Natural killer cell (primary cell): Measurements from ENCODE around the gene PRSS22. TPM values are rescaled to one million over a fixed set of nuclear protein-coding genes. Genes with fewer than 3 reads are reported as not detected.
A peak's percentile ranks its signal among the peaks of the same experiment; 100 is the strongest.
"Not testable (repeated sequence)": the region's sequence is repeated elsewhere in the genome, so short reads cannot be mapped to it uniquely, and the experiment has no call there.

Source experiments
- ATAC-seq, 3 donors: fragments of 150-1000 bp in 2 of 3; fragments of 200-7000 bp in 1 of 3; cut with Tn5 transposase; 1 replicate in 1 of 3; 2 replicates in 2 of 3; pipeline ENCODE4 v1.10.0; 2021; ENCODE audit warnings: mild to moderate bottlenecking in 2 of 3, moderate library complexity in 2 of 3
- DNase-seq, 2 donors: peaks; one replicate each; pipeline versions ENCODE4 v3.0.0 to v3.0.0-alpha.2; 2013 to 2021; ENCODE audit warnings: mixed read lengths in 1 of 2
- H3K27ac ChIP-seq: one replicate; pipeline ENCODE4 v1.5.1; 2013; ENCODE audit warnings: mild to moderate bottlenecking, low read length
- H3K27me3 ChIP-seq: one replicate; pipeline ENCODE4 v1.6.1; 2013; ENCODE audit warnings: low read length; ENCODE audit not compliant: control insufficient read depth, insufficient read depth
- H3K36me3 ChIP-seq: one replicate; pipeline ENCODE4 v1.6.1; 2013; ENCODE audit warnings: low read length; ENCODE audit not compliant: control insufficient read depth, insufficient read depth
- H3K4me1 ChIP-seq: one replicate; pipeline ENCODE4 v1.6.1; 2013; ENCODE audit warnings: low read length; ENCODE audit not compliant: control insufficient read depth, insufficient read depth
- H3K4me3 ChIP-seq: one replicate; pipeline ENCODE4 v1.5.1; 2013; ENCODE audit warnings: low read length
- H3K9me3 ChIP-seq: one replicate; pipeline ENCODE4 v1.6.1; 2013; ENCODE audit warnings: low read length; ENCODE audit not compliant: control insufficient read depth, insufficient read depth
- H3K27ac Mint-ChIP-seq, 2 donors: one replicate each; pipeline ENCODE4 v1.8.0; 2022; ENCODE audit warnings: mild to moderate bottlenecking in 2 of 2, mixed read lengths in 2 of 2, moderate library complexity in 1 of 2
- H3K27me3 Mint-ChIP-seq, 2 donors: one replicate each; pipeline ENCODE4 v1.8.0; 2022; ENCODE audit warnings: low read depth in 2 of 2, mixed read lengths in 2 of 2
- H3K36me3 Mint-ChIP-seq: one replicate; pipeline ENCODE4 v1.8.0; 2022; ENCODE audit warnings: mixed read lengths
- H3K4me1 Mint-ChIP-seq, 2 donors: one replicate each; pipeline ENCODE4 v1.8.0; 2022; ENCODE audit warnings: mixed read lengths in 2 of 2
- H3K4me3 Mint-ChIP-seq: one replicate; pipeline ENCODE4 v1.8.0; 2022; ENCODE audit warnings: mild to moderate bottlenecking, moderate library complexity, mixed read lengths
- H3K9me3 Mint-ChIP-seq, 2 donors: one replicate each; pipeline ENCODE4 v1.8.0; 2022; ENCODE audit warnings: mixed read lengths in 2 of 2
- WGBS: methylation state at CpG from one replicate; pipeline ENCODE4 v1.1.7; 2013; ENCODE audit warnings: missing lambda C conversion rate; ENCODE audit not compliant: insufficient coverage; 5-methylcytosine and 5-hydroxymethylcytosine counted together
- intact Hi-C: fragments of 100-400 bp; cut with micrococcal nuclease; formaldehyde crosslinking; loops from one replicate; pipeline ENCODE4 v1.14.2; 2022
- total RNA-seq, 4 donors: library from RNA; stranded (reverse); fragments of 120-200 nt in 1 of 4; gene quantifications; one replicate each; pipeline versions ENCODE4 v1.2.3 to v1.2.4, GENCODE V29; 2013 to 2022
- TF ChIP-seq, protein P1 (sequence below): fragments of 200-600 bp; IDR thresholded peaks from one replicate; pipeline ENCODE4 v1.8.0; 2022; ENCODE audit warnings: antibody characterized with exemption

Gene PRSS22, protein sequence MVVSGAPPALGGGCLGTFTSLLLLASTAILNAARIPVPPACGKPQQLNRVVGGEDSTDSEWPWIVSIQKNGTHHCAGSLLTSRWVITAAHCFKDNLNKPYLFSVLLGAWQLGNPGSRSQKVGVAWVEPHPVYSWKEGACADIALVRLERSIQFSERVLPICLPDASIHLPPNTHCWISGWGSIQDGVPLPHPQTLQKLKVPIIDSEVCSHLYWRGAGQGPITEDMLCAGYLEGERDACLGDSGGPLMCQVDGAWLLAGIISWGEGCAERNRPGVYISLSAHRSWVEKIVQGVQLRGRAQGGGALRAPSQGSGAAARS
- total RNA-seq, result 1 to 10 TPM; 1.5 to 7.7 (median 3.3) TPM
- total RNA-seq (2013), result 1.2 TPM

DNA sequence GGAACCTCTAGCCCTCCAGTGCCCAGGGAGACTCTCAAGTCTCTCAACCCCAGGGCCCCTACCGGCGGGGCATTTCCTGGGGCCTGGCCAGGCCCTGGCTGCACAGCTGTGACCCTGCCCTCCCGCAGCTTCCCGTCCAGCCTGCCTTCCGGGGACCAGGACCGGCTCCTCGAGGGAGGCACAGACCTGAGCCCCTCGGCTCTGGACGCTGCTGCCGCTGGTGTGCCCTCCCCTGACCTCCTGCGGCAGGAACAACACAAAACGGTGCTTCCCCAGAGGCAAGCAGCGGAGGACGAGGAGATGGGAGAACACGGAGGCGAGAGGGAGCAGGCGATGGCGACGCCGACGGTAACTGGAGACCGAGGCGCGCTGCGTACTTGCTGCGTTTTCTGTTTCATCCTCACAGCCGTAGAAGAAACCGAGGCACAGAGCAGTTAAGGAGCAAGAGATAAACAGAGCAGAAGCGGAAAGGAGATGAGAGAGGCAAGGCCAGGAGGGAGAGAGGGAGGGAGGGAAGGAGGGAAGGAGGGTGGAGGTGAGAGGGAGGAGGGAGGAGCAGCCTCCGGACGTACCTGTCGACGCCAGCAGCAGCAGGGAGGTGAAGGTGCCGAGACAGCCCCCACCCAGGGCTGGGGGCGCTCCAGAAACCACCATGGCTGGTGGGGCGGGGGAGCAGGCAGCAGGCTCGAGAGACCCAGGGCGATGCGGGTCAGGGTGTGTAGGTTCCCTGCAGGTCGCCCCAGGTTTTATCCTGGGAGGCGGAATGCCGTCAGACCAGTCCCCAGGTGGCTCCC, at the start of gene PRSS22:
TSS of gene PRSS22 (minus strand) at position 720 of the 794 bp plus-strand sequence. CDS start at position 654, 66 bp downstream.
- DNase-seq, result peak in 1 of 2 donors; percentile 51

DNA sequence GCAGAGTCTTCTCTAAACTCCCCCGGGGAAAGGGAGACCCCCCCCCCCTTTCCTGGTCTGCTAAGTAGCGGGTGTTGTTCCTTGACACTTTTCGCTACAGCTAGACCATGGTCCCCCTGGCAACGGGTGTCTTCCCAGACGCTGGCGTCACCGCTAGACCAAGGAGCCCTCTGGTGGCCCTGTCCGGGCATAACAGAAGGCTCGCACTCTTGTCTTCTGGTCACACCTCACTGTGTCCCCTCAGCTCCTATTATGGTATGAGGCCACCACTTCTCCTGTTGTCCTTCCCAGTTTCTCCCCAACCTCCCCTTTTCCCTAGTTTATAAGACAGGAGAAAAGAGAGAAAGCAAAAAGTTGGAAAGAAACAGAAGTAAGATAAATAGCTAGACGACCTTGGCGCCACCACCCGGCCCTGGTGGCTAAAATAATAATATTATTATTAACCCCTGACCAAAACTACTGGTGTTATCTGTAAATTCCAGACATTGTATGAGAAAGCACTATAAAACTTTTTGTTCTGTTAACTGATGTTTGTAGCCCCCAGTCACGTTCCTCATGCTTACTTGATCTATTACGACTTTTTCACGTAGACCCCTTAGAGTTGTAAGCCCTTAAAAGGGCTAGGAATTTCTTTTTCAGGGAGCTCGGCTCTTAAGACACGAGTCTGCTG, 49.2 kb upstream of the PRSS22 start:
- peak overlapping the region; percentile 41 for H3K27ac ChIP-seq
- WGBS, result 19% methylated on average over 13 of the region's 17 CpGs
- H3K27me3 Mint-ChIP-seq, H3K4me3 ChIP-seq, intact Hi-C loops, H3K9me3 ChIP-seq, H3K27me3 ChIP-seq, H3K9me3 Mint-ChIP-seq, H3K36me3 Mint-ChIP-seq, ATAC-seq, H3K36me3 ChIP-seq: not testable (repeated sequence)
- peak overlapping the region; percentile 90 to 93 for H3K27ac Mint-ChIP-seq
- H3K4me3 Mint-ChIP-seq, result peak overlapping the region; percentile 40
- H3K4me1 ChIP-seq, result peaks cover 40% of the 10 kb centered on the region
- TF ChIP-seq, protein P1, sequence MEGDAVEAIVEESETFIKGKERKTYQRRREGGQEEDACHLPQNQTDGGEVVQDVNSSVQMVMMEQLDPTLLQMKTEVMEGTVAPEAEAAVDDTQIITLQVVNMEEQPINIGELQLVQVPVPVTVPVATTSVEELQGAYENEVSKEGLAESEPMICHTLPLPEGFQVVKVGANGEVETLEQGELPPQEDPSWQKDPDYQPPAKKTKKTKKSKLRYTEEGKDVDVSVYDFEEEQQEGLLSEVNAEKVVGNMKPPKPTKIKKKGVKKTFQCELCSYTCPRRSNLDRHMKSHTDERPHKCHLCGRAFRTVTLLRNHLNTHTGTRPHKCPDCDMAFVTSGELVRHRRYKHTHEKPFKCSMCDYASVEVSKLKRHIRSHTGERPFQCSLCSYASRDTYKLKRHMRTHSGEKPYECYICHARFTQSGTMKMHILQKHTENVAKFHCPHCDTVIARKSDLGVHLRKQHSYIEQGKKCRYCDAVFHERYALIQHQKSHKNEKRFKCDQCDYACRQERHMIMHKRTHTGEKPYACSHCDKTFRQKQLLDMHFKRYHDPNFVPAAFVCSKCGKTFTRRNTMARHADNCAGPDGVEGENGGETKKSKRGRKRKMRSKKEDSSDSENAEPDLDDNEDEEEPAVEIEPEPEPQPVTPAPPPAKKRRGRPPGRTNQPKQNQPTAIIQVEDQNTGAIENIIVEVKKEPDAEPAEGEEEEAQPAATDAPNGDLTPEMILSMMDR, result peak; percentile 58
- peak; percentile 51 to 80 for DNase-seq
- peaks cover 25 to 40% of the 10 kb centered on the region in 2 donors for H3K4me1 Mint-ChIP-seq

More for the DNA sequence above, at the start of gene PRSS22:
- Histone ChIP-seq H3K27me3 (peaks cover 3% of the 10 kb centered on the region), H3K4me1 (peaks cover 31% of the 10 kb centered on the region), H3K27ac (peak within 1 kb of the TSS; percentile 32), H3K4me3 (peak within 1 kb of the TSS; percentile 27), H3K36me3 (no peaks in the 10 kb centered on the region), H3K9me3 (peaks cover 6% of the 10 kb centered on the region)
- Mint-ChIP-seq H3K4me3 (peak within 1 kb of the TSS; percentile 94), H3K4me1 (peaks cover 14 to 21% of the 10 kb centered on the region in 2 donors), H3K27me3 (peaks cover 0 to 22% of the 10 kb centered on the region in 2 donors), H3K36me3 (peaks cover 10% of the 10 kb centered on the region), H3K27ac (peak within 1 kb of the TSS; percentile 55 to 81), H3K9me3 (peaks cover 5 to 9% of the 10 kb centered on the region in 2 donors)
- peak; percentile 25 to 66 (median 54) for ATAC-seq
- TF ChIP-seq, protein P1, result no peak
- intact Hi-C loops, result no loop called here
- WGBS, result 10% methylated on average over 42 of the region's 42 CpGs

DNA sequence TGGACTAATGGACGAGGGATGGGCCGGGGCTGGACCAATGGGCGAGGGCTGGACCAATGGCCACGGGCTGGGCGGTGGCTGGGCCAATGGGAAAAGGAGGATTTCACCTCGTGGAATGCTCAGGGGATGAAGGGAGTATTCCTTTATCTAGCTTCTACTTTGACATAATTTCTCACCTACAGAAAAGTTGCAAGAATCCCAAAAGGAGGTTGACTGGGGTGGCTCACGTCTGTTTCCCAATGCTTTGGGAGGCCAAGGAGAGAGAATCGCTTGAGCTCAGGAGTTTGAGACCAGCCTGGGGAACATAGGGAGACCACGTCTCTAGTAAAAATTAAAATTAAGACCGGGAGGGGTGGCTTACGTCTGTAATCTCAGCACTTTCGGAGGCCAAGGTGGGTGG, 48.0 kb upstream of the PRSS22 start:
- no peak for ATAC-seq
- no peak overlapping the region for H3K4me3 ChIP-seq

More for the DNA sequence above, 48.0 kb upstream of the PRSS22 start:
- 38% methylated on average over 11 of the region's 12 CpGs for WGBS
- intact Hi-C loops, result loop anchor here (1.0 to 2.0 kb wide), 3 partner anchors 13 to 23 kb away; partner anchors contain the start of gene FLYWCH2
- Histone ChIP-seq H3K27me3 (no peaks in the 10 kb centered on the region), H3K9me3 (no peaks in the 10 kb centered on the region), H3K27ac (peak overlapping the region; percentile 41), H3K36me3 (no peaks in the 10 kb centered on the region), H3K4me1 (peaks cover 33% of the 10 kb centered on the region)
- Mint-ChIP-seq H3K9me3 (no peaks in the 10 kb centered on the region), H3K27ac (peak overlapping the region; percentile 90 to 93), H3K36me3 (no peaks in the 10 kb centered on the region), H3K4me1 (peaks cover 20 to 33% of the 10 kb centered on the region in 2 donors), H3K27me3 (no peaks in the 10 kb centered on the region), H3K4me3 (peak overlapping the region; percentile 70)
- TF ChIP-seq, protein P1, result no peak
- DNase-seq, result no peak
